ENCODE data around the gene NME1. TPM values are rescaled to one million over a fixed set of nuclear protein-coding genes. Genes with fewer than 3 reads are reported as not detected.

The NME1 gene
- total and polyA plus RNA-seq, 9 of the 15 experiments (the other 6 are each of a cell fraction or from before 2014, with no cell fraction given): 449 to 1,588 (median 604) TPM

- TF ChIP-seq ZBTB2 (IDR thresholded peaks at IDR 0.05): 0 out of 2 replicates have a peak, but pooled peaks have one; percentile 50
- TF ChIP-seq PTTG1 (tag; IDR thresholded peaks at IDR 0.05; ENCODE audit: low read depth): no peak
- TF ChIP-seq XRCC5 (IDR thresholded peaks at IDR 0.05; ENCODE audit: low read depth, low read length): peak; percentile 68; the same call in 1 of the 2 replicates
- TF ChIP-seq BRD9 (IDR thresholded peaks at IDR 0.05; ENCODE audit: low read depth, partially characterized antibody): peak; percentile 15
- TF ChIP-seq U2AF2 (optimal IDR thresholded peaks at IDR 0.05; ENCODE audit: low read depth, low read length): no peak
- TF ChIP-seq CEBPG (CRISPR knock-in tag; IDR thresholded peaks at IDR 0.05): 0 out of 2 replicates have a peak, but pooled peaks have one; percentile 29
- TF ChIP-seq CEBPG (tag; conservative IDR thresholded peaks at IDR 0.05 in 1 of 2, IDR thresholded peaks at IDR 0.05 in 1 of 2): no peak
- TF ChIP-seq PTBP1 (IDR thresholded peaks at IDR 0.05; ENCODE audit: low read depth, low read length): 0 out of 2 replicates have a peak, but pooled peaks have one; percentile 8
- TF ChIP-seq L3MBTL2 (IDR thresholded peaks at IDR 0.05): 0 out of 2 replicates have a peak, but pooled peaks have one; percentile 74
- no peak for TF ChIP-seq REST (IDR thresholded peaks at IDR 0.05; ENCODE audit: borderline replicate concordance)
- TF ChIP-seq REST (CRISPR knock-in tag; IDR thresholded peaks at IDR 0.05; ENCODE audit: low read depth): no peak
- TF ChIP-seq FOXO4 (CRISPR knock-in tag; IDR thresholded peaks at IDR 0.05): no peak
- peak; percentile 68 to 83 (median 75) for TF ChIP-seq CTCF (IDR thresholded peaks at IDR 0.05 in 2 of 3, conservative IDR thresholded peaks at IDR 0.05 in 1 of 3; ENCODE audit: insufficient read depth in 2 of 3, low read depth in 1 of 3, low read length in 3 of 3)
Measured at GRCh38 chr17:51166987-51167931, 13.9 kb downstream of the NME1 start (continued).

Data from K562 (cell line).